M059J (cell line): Measurements from ENCODE around the gene TSPOAP1. TPM values are rescaled to one million over a fixed set of nuclear protein-coding genes. Genes with fewer than 3 reads are reported as not detected.

Experiments used
- DNase-seq: peaks from one replicate; pipeline ENCODE4 v3.0.0-alpha.2; 2012; ENCODE audit warnings: low read depth
- total RNA-seq: library from RNA; depleted of rRNA; stranded (reverse); fragments of >200 nt; shearing (Covaris generic); gene quantifications from 2 replicates; pipeline ENCODE4 v1.2.3, GENCODE V29; 2014

Gene TSPOAP1
- total RNA-seq, 1 experiment from 2014 or later: 0.47 TPM

GRCh38 chr17:58302919-58303585 lies 25.5 kb downstream of the TSPOAP1 start:
- DNase-seq: no peak

GRCh38 chr17:58302171-58302918 lies 26.2 kb downstream of the TSPOAP1 start:
- DNase-seq: no peak

GRCh38 chr17:58301504-58302150 lies 27.0 kb downstream of the TSPOAP1 start:
- no peak for DNase-seq

- no peak for DNase-seq
Measured at GRCh38 chr17:58300336-58300735, 28.3 kb downstream of the TSPOAP1 start.

GRCh38 chr17:58294034-58294433 lies 34.6 kb downstream of the TSPOAP1 start:
- no peak for DNase-seq

GRCh38 chr17:58291246-58291645 lies 37.3 kb downstream of the TSPOAP1 start:
- DNase-seq: no peak

- no peak for DNase-seq
Measured at GRCh38 chr17:58289869-58290268, 38.7 kb downstream of the TSPOAP1 start.

- DNase-seq: peak; percentile 12
Measured at GRCh38 chr17:58285422-58285810, 43.2 kb downstream of the TSPOAP1 start.

- no peak for DNase-seq
Measured at GRCh38 chr17:58284613-58285421, 43.8 kb downstream of the TSPOAP1 start.

GRCh38 chr17:58283674-58284612 lies 44.7 kb downstream of the TSPOAP1 start:
- no peak for DNase-seq

- DNase-seq: no peak
Measured at GRCh38 chr17:58282442-58282841, 46.2 kb downstream of the TSPOAP1 start.

GRCh38 chr17:58281511-58282011 lies 47.0 kb downstream of the TSPOAP1 start:
- no peak for DNase-seq

- DNase-seq: no peak
Measured at GRCh38 chr17:58280480-58281217, 47.9 kb downstream of the TSPOAP1 start, which contains the start of gene MPO. TSS of gene MPO (minus strand) at chr17:58280935. CDS start at chr17:58280758, 177 bp downstream.

- DNase-seq: no peak
Measured at GRCh38 chr17:58279736-58280479, 48.7 kb downstream of the TSPOAP1 start.

GRCh38 chr17:58279016-58279711 lies 49.4 kb downstream of the TSPOAP1 start:
- DNase-seq: peak; percentile 14

- DNase-seq: peak; percentile 11
Measured at GRCh38 chr17:58278661-58279015, 50.0 kb downstream of the TSPOAP1 start.

- no peak for DNase-seq
Measured at GRCh38 chr17:58277802-58278595, 50.6 kb downstream of the TSPOAP1 start.
